ENCODE data around the gene NOL4L.
"Not testable (repeated sequence)": the region's sequence is repeated elsewhere in the genome, so short reads cannot be mapped to it uniquely, and the experiment has no call there.

Gene NOL4L

GRCh38 chr20:32596681-32597252, 11.6 kb upstream of the NOL4L start:
- no peak for DNase-seq (ENCODE audit: low read depth in 3 of 3)

- no peak for DNase-seq (ENCODE audit: low read depth in 3 of 3)
Measured at GRCh38 chr20:32595143-32595542, 10.0 kb upstream of the NOL4L start.

- not testable (repeated sequence) for DNase-seq (ENCODE audit: low read depth in 3 of 3)
Measured at GRCh38 chr20:32594669-32595068, 9.5 kb upstream of the NOL4L start.

GRCh38 chr20:32594204-32594603, 9.1 kb upstream of the NOL4L start:
- no peak for DNase-seq (ENCODE audit: low read depth in 3 of 3)

GRCh38 chr20:32592616-32593015, 7.5 kb upstream of the NOL4L start:
- not testable (repeated sequence) for DNase-seq (ENCODE audit: low read depth in 3 of 3)

- no peak for DNase-seq (ENCODE audit: low read depth in 3 of 3)
Measured at GRCh38 chr20:32592022-32592421, 6.9 kb upstream of the NOL4L start.

GRCh38 chr20:32589769-32590168, 4.6 kb upstream of the NOL4L start:
- no peak for DNase-seq (ENCODE audit: low read depth in 3 of 3)

- DNase-seq (ENCODE audit: low read depth in 3 of 3): no peak
Measured at GRCh38 chr20:32589256-32589655, 4.1 kb upstream of the NOL4L start.

- DNase-seq (ENCODE audit: low read depth in 3 of 3): no peak
Measured at GRCh38 chr20:32588040-32588439, 2.9 kb upstream of the NOL4L start.

GRCh38 chr20:32586291-32586690, 1.2 kb upstream of the NOL4L start:
- no peak for DNase-seq (ENCODE audit: low read depth in 3 of 3)

GRCh38 chr20:32585586-32586127, 524 bp upstream of the NOL4L start:
- no peak for DNase-seq (ENCODE audit: low read depth in 3 of 3)

- DNase-seq (ENCODE audit: low read depth in 3 of 3): no peak
Measured at GRCh38 chr20:32583581-32584070, 1.5 kb downstream of the NOL4L start.

GRCh38 chr20:32582659-32583580, 2.2 kb downstream of the NOL4L start:
- no peak for DNase-seq (ENCODE audit: low read depth in 3 of 3)

GRCh38 chr20:32581839-32582658, 3.1 kb downstream of the NOL4L start:
- no peak for DNase-seq (ENCODE audit: low read depth in 3 of 3)

GRCh38 chr20:32580970-32581838, 3.9 kb downstream of the NOL4L start:
- no peak for DNase-seq (ENCODE audit: low read depth in 3 of 3)

- no peak for DNase-seq (ENCODE audit: low read depth in 3 of 3)
Measured at GRCh38 chr20:32580219-32580969, 4.7 kb downstream of the NOL4L start.

- no peak for DNase-seq (ENCODE audit: low read depth in 3 of 3)
Measured at GRCh38 chr20:32578840-32579390, 6.2 kb downstream of the NOL4L start.

- not testable (repeated sequence) for DNase-seq (ENCODE audit: low read depth in 3 of 3)
Measured at GRCh38 chr20:32578062-32578461, 7.1 kb downstream of the NOL4L start.

GRCh38 chr20:32577657-32578056, 7.5 kb downstream of the NOL4L start:
- DNase-seq (ENCODE audit: low read depth in 3 of 3): no peak

- DNase-seq (ENCODE audit: low read depth in 3 of 3): no peak
Measured at GRCh38 chr20:32577023-32577422, 8.1 kb downstream of the NOL4L start.

All from stimulated activated CD4-positive, alpha-beta T cell treated with anti-CD3 and anti-CD28 coated beads, TNF-alpha, amount 100 ng/mL, for 24 hours (primary cell).